Left ventricle myocardium inferior (tissue), 1 donor: ENCODE results near the gene ETV1. TPM values are rescaled to one million over a fixed set of nuclear protein-coding genes. Genes with fewer than 3 reads are reported as not detected.

Experiments
- DNase-seq: peaks from one replicate; pipeline ENCODE4 v3.0.0-alpha.2; 2020
- H3K27ac ChIP-seq: fragments of 200-600 bp; replicated peaks from 2 replicates; pipeline ENCODE4 v1.8.0; 2021
- H3K27me3 ChIP-seq: fragments of 200-600 bp; 2 replicates; pipeline ENCODE4 v1.8.0; 2021; ENCODE audit warnings: low read depth
- H3K36me3 ChIP-seq: fragments of 200-600 bp; 2 replicates; pipeline ENCODE4 v1.8.0; 2021
- H3K4me1 ChIP-seq: fragments of 200-600 bp; 2 replicates; pipeline ENCODE4 v1.8.0; 2021
- H3K4me3 ChIP-seq: fragments of 200-600 bp; 2 replicates; pipeline ENCODE4 v1.8.0; 2021; ENCODE audit warnings: mild to moderate bottlenecking, moderate library complexity
- H3K9me3 ChIP-seq: fragments of 200-600 bp; replicated peaks from 2 replicates; pipeline ENCODE4 v1.8.0; 2021
- intact Hi-C: fragments of 100-400 bp; cut with micrococcal nuclease; formaldehyde crosslinking; loops from one replicate; pipeline ENCODE4 v1.11.0; 2022
- total RNA-seq: library from RNA; stranded (reverse); fragmentation: NEBNext Ultra II Directional; extraction: Animal tissue kit (Norgen Biotek cat#: 25700); gene quantifications from one replicate; pipeline ENCODE4 v1.2.1, GENCODE V29; 2021
- TF ChIP-seq, protein P1 (sequence below): fragments of 200-600 bp; IDR thresholded peaks from 2 replicates; pipeline ENCODE4 v1.8.0; 2021; ENCODE audit warnings: antibody characterized with exemption, mild to moderate bottlenecking, borderline replicate concordance
- donor health status: DM: no; HTN: yes; CAD: no; lungs with severe emphysema.

ETV1 gene
- total RNA-seq, 1 donor from 2014 or later, result 59.7 TPM

DNA sequence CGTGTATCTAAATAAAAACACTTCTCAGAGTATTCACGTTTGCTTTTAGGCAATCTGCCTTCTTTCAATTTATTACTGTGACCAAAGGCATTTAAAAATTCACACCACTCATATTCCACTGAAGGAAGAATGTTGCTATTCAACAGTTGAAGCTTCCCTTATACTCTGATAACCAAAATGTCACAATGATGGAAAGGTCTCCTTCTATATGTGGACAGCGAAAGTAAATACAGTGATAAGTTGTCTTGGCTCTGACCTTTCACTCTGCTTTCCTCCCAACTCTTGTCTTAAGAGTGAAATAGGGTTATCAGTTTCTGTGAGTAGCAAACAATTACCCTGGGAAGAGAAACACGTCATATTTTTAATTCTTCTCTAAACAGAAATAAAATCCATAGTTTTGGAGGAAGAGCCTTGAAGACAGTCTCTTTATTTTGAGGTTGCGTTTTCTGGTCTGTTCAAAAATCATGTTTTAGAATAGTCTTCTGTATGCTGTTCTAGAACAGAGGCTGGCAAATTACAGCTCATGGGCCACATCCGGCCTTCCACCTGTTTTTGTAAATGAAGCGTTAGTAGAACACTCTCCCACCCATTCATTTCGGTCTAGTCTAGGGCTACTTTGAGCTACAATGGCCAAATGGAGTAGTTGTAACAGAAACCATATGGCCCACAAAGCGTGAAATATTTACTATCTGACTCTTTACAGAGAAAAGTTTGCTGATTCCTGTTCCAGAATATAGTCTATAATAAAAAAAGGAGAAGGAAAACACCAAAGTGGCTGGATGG, 41.3 kb downstream of the ETV1 start:
- intact Hi-C loops, result no loop called here
- TF ChIP-seq, protein P1, sequence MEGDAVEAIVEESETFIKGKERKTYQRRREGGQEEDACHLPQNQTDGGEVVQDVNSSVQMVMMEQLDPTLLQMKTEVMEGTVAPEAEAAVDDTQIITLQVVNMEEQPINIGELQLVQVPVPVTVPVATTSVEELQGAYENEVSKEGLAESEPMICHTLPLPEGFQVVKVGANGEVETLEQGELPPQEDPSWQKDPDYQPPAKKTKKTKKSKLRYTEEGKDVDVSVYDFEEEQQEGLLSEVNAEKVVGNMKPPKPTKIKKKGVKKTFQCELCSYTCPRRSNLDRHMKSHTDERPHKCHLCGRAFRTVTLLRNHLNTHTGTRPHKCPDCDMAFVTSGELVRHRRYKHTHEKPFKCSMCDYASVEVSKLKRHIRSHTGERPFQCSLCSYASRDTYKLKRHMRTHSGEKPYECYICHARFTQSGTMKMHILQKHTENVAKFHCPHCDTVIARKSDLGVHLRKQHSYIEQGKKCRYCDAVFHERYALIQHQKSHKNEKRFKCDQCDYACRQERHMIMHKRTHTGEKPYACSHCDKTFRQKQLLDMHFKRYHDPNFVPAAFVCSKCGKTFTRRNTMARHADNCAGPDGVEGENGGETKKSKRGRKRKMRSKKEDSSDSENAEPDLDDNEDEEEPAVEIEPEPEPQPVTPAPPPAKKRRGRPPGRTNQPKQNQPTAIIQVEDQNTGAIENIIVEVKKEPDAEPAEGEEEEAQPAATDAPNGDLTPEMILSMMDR, result no peak
- no peaks in the 10 kb centered on the region for H3K36me3 ChIP-seq
- no peak for DNase-seq
- no peaks in the 10 kb centered on the region for H3K9me3 ChIP-seq
- H3K27ac ChIP-seq, result no peak overlapping the region
- H3K4me1 ChIP-seq, result no peaks in the 10 kb centered on the region
- H3K27me3 ChIP-seq, result no peaks in the 10 kb centered on the region
- H3K4me3 ChIP-seq, result no peak overlapping the region

DNA sequence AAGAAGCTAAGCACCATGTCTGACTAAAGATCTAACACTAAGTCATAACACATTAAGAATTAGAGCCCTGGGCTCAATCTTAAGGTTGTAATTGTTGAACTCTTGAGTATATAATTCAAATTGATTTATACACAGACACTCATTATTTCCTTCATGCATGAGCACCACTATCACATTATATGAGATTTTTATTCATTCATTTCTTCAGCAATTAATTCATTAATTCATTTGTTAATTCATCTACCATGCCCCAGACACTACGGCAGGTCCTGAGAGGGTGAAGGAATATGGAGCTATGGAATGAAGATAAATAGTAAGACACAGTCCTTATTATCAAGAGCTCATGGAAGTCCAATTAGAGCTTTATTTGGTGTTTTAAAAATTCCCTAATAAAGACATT, 41.9 kb downstream of the ETV1 start:
- Histone ChIP-seq H3K36me3 (no peaks in the 10 kb centered on the region), H3K27me3 (no peaks in the 10 kb centered on the region), H3K4me3 (no peak overlapping the region), H3K27ac (no peak overlapping the region), H3K9me3 (no peaks in the 10 kb centered on the region), H3K4me1 (no peaks in the 10 kb centered on the region)
- TF ChIP-seq, protein P1, result no peak
- no peak for DNase-seq
- intact Hi-C loops, result no loop called here

DNA sequence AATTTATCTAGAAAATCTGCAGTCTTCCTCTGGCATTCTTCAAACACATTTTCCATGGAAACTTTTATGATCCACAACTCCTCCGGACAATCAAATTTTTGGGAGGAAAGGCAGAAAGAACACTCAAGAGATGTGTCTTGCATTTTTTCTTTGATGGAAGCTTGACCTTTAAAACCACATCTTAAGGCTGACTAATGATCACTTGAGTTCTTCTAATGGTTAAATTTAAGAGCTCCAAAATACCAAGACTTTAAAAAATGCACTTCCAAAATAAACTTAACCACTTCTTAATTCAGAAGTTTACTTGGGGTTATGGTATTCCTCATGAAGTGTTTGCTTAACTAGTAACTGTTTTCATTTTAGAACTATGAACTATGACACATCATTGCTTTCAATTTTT, 43.3 kb downstream of the ETV1 start:
- Histone ChIP-seq H3K27me3 (no peaks in the 10 kb centered on the region), H3K27ac (no peak overlapping the region), H3K4me3 (no peak overlapping the region), H3K4me1 (no peaks in the 10 kb centered on the region), H3K9me3 (no peaks in the 10 kb centered on the region), H3K36me3 (no peaks in the 10 kb centered on the region)
- TF ChIP-seq, protein P1, result no peak
- intact Hi-C loops, result no loop called here
- DNase-seq, result no peak

DNA sequence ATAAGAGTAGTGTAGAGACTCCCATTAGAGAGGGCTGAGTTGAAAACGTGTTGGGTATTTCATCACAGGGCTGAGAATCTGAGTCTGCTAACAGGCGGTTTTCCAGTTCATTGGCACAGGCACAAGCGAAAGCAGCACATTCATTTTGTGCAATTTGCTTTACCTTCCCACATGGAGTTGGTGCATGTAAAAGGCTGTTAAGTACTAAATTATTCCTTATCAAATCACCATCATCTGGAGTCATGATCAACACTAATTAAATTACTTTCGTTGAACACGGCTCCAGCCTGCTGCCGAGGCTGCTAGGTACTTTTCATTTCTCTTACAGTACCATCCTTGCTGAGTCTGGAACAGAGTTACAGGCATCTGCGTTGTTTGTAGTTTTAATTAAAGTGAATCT, 43.8 kb downstream of the ETV1 start:
- no peak overlapping the region for H3K4me3 ChIP-seq
- no peaks in the 10 kb centered on the region for H3K4me1 ChIP-seq
- H3K36me3 ChIP-seq, result no peaks in the 10 kb centered on the region
- TF ChIP-seq, protein P1, result no peak
- intact Hi-C loops, result no loop called here
- H3K27ac ChIP-seq, result no peak overlapping the region
- no peak for DNase-seq
- no peaks in the 10 kb centered on the region for H3K9me3 ChIP-seq
- H3K27me3 ChIP-seq, result no peaks in the 10 kb centered on the region

DNA sequence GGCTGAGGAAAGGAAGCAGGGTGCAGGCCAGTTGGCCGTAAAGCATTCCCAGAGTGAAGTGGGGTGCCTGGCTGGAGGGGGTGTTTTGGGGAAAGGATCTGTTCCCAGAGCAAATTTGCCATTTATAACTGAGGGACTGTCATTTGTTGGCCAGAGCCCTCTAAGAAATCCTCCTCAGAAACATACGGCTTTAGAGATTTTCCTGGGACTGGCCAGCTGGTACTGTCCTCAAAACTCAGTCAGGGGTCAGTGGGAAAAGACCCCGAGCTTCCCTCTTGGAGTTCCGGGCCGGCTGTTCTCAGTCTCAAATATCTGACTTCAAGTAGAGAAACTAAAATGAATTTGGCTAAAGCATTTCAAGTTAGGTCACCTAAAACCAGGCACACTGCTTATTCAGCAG, 55.9 kb downstream of the ETV1 start:
- H3K36me3 ChIP-seq, result peaks cover 41% of the 10 kb centered on the region
- peak overlapping the region; percentile 24 for H3K27ac ChIP-seq
- no peak for DNase-seq
- H3K9me3 ChIP-seq, result no peaks in the 10 kb centered on the region
- intact Hi-C loops, result no loop called here
- no peaks in the 10 kb centered on the region for H3K27me3 ChIP-seq
- TF ChIP-seq, protein P1, result no peak
- H3K4me3 ChIP-seq, result no peak overlapping the region
- H3K4me1 ChIP-seq, result peaks cover 7% of the 10 kb centered on the region
